ENCODE data around the gene SYDE2.

The SYDE2 gene

GRCh38 chr1:85134583-85135391 is 66.0 kb downstream of the SYDE2 start:
- Mint-ChIP-seq H3K4me3 (no peak overlapping the region), H3K9me3 (no peaks in the 10 kb centered on the region)

DNA sequence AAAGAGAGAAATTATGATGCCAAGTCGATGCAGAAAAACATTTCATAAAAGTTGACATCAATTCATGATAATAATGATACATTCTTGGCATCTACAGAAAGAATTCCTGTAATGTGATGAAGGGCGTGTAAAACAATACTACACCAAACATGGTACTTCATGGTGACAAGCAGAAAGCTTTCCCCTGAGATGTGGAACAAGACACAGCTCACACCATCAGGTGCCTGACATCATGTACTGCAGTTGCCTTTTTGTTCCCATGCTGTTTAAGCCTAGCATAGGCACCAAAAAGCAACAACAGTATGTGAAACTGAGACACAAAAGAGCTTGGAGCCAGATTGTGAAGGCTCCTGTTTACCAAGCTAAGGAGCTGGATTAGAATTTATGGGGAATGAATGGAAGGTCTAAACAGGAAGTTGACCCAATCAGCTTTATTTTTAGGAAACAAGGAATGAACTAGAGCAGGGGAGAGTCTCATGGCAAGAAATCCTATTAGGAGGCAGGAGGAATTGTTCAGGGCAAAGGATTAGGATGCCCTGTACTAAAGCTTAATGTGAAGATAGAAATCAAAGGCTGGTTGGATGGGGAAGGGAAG is 67.2 kb downstream of the SYDE2 start:
- H3K4me1 Mint-ChIP-seq, result no peaks in the 10 kb centered on the region
- no peak overlapping the region for H3K4me3 Mint-ChIP-seq
- no peak for DNase-seq
- no peaks in the 10 kb centered on the region for H3K9me3 Mint-ChIP-seq
- no peaks in the 10 kb centered on the region for H3K36me3 Mint-ChIP-seq (ENCODE audit: low read depth)
- peaks cover 2% of the 10 kb centered on the region for H3K27me3 Mint-ChIP-seq
- ATAC-seq, result no peak
- H3K27ac Mint-ChIP-seq, result no peak overlapping the region

More at GRCh38 chr1:85134583-85135391, 66.0 kb downstream of the SYDE2 start:
- no peak overlapping the region for H3K27ac Mint-ChIP-seq
- no peak for DNase-seq
- ATAC-seq, result no peak
- H3K27me3 Mint-ChIP-seq, result peaks cover 2% of the 10 kb centered on the region
- no peaks in the 10 kb centered on the region for H3K36me3 Mint-ChIP-seq (ENCODE audit: low read depth)
- H3K4me1 Mint-ChIP-seq, result no peaks in the 10 kb centered on the region

DNA sequence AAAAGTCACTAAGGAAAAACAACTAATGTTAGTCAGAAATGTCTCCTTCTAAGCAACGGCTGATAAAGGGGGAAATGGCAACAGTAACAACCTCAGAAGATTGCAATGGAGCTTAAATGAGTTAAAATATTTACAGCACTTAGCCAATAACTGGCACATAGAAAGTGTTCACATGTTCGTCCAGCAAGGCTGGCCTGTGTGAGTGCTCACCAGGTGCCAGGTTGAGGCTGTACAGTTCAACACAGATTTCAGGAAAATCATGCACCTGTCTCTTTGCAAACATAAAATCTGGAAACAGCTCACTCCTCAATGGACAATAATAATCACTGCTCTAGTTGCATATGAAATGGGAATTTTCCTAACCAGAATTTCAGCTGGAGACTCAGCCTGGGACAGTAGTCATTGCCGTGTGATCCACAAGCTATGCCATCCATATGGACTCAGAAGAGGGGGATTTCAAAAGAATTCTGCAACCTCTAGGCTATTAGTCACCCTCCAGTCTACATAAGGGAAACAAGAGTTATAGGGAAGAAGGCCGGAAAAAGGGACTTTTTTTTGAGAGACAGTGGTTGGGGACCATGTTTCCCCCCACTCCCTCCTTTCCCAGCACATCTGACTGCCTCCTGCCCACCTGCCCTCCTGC is 68.6 kb downstream of the SYDE2 start:
- ATAC-seq (no peak), DNase-seq (no peak)
- H3K36me3 Mint-ChIP-seq (ENCODE audit: low read depth), result no peaks in the 10 kb centered on the region
- no peak overlapping the region for H3K27ac Mint-ChIP-seq
- no peak overlapping the region for H3K4me3 Mint-ChIP-seq
- peaks cover 5% of the 10 kb centered on the region for H3K27me3 Mint-ChIP-seq
- no peaks in the 10 kb centered on the region for H3K9me3 Mint-ChIP-seq
- H3K4me1 Mint-ChIP-seq, result no peaks in the 10 kb centered on the region

- Mint-ChIP-seq H3K4me3 (no peak overlapping the region), H3K27ac (no peak overlapping the region), H3K27me3 (peaks cover 5% of the 10 kb centered on the region), H3K4me1 (no peaks in the 10 kb centered on the region), H3K9me3 (no peaks in the 10 kb centered on the region), H3K36me3 (ENCODE audit: low read depth) (no peaks in the 10 kb centered on the region)
- DNase-seq, result no peak
- peak; percentile 28 for ATAC-seq
These were observed 72.5 kb downstream of the SYDE2 start for GRCh38 chr1:85128316-85128715.

DNA sequence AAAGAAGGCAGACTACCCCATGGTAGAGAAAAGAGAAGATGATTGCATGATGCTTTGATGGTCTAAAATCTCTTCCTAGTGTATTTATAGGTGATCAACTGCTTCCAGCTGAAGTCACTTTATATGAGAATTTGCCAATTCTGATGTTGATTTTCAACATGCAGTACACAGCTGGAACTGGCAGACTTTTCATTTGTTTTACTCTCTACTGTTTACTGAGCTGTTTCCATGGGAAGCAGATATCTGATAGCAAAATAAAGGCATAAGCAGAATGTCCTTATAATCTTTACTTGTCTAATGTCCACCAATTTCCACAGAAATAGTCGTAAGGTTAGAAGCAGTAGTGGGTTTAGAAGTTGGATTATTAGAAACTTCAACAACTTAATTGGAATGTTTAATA is 74.9 kb downstream of the SYDE2 start:
- Mint-ChIP-seq H3K4me1 (no peaks in the 10 kb centered on the region), H3K9me3 (no peaks in the 10 kb centered on the region), H3K27me3 (peaks cover 4% of the 10 kb centered on the region), H3K27ac (no peak overlapping the region), H3K4me3 (no peak overlapping the region), H3K36me3 (ENCODE audit: low read depth) (no peaks in the 10 kb centered on the region)
- DNase-seq (no peak), ATAC-seq (no peak)

GRCh38 chr1:85124091-85124490 is 76.7 kb downstream of the SYDE2 start:
- DNase-seq (no peak), ATAC-seq (no peak)
- H3K4me1 Mint-ChIP-seq, result no peaks in the 10 kb centered on the region
- H3K36me3 Mint-ChIP-seq (ENCODE audit: low read depth), result no peaks in the 10 kb centered on the region
- no peak overlapping the region for H3K4me3 Mint-ChIP-seq
- H3K27me3 Mint-ChIP-seq, result peaks cover 3% of the 10 kb centered on the region
- H3K9me3 Mint-ChIP-seq, result no peaks in the 10 kb centered on the region
- no peak overlapping the region for H3K27ac Mint-ChIP-seq

DNA sequence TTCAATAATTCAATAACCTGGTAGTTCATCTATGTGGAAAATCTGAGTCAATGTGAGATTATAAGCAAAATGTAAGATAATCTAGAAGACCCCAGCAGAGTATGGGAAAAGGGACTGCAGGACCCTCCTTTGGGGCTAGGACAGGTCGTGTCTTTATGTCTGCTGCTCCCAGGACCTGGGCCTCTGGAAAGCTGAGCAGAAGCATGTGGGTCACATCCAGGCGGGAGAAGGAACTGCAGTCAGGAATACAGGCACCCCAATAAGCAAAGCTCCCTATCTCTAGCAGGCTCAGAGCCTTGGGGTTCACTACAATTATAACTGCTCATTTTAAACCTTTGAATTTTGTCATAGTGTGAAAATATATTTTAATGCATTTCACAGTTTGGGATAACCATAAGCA is 78.6 kb downstream of the SYDE2 start:
- H3K9me3 Mint-ChIP-seq, result no peaks in the 10 kb centered on the region
- no peaks in the 10 kb centered on the region for H3K36me3 Mint-ChIP-seq (ENCODE audit: low read depth)
- DNase-seq (no peak), ATAC-seq (no peak)
- no peak overlapping the region for H3K4me3 Mint-ChIP-seq
- no peaks in the 10 kb centered on the region for H3K4me1 Mint-ChIP-seq
- no peak overlapping the region for H3K27ac Mint-ChIP-seq
- H3K27me3 Mint-ChIP-seq, result no peaks in the 10 kb centered on the region

DNA sequence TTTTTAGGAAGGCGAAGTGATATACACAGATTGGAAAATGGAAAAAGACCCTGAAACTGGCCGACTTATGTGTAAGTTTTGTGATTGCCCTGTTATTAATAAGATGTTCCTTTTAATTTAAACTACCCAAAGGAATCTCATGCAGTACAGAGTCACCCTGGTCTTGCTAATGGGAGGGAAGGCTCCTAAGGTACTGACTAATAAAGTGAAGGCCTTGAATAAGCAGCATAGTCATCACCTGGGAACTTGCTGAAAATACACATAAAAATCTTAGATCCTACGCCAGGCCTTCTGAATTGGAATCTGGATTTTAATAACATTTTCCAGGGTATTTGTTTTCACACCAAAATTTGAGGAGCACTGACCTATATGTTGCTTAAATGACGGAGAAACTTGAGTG is 79.1 kb downstream of the SYDE2 start:
- no peak for DNase-seq
- H3K27ac Mint-ChIP-seq, result no peak overlapping the region
- ATAC-seq, result no peak
- no peaks in the 10 kb centered on the region for H3K4me1 Mint-ChIP-seq
- H3K9me3 Mint-ChIP-seq, result no peaks in the 10 kb centered on the region
- no peak overlapping the region for H3K4me3 Mint-ChIP-seq
- H3K27me3 Mint-ChIP-seq, result no peaks in the 10 kb centered on the region
- no peaks in the 10 kb centered on the region for H3K36me3 Mint-ChIP-seq (ENCODE audit: low read depth)

- H3K27ac Mint-ChIP-seq, result no peak overlapping the region
These were observed 82.1 kb downstream of the SYDE2 start for GRCh38 chr1:85118751-85119150.

GRCh38 chr1:85116856-85117255 is 84.0 kb downstream of the SYDE2 start:
- Mint-ChIP-seq H3K27me3 (peaks cover 6% of the 10 kb centered on the region), H3K27ac (no peak overlapping the region), H3K9me3 (no peaks in the 10 kb centered on the region), H3K36me3 (ENCODE audit: low read depth) (no peaks in the 10 kb centered on the region), H3K4me1 (no peaks in the 10 kb centered on the region), H3K4me3 (no peak overlapping the region)
- ATAC-seq, result no peak
- DNase-seq, result no peak

More at GRCh38 chr1:85118751-85119150, 82.1 kb downstream of the SYDE2 start:
- no peak for ATAC-seq
- H3K4me3 Mint-ChIP-seq, result no peak overlapping the region
- no peak for DNase-seq
- peaks cover 6% of the 10 kb centered on the region for H3K27me3 Mint-ChIP-seq
- no peaks in the 10 kb centered on the region for H3K4me1 Mint-ChIP-seq
- no peaks in the 10 kb centered on the region for H3K9me3 Mint-ChIP-seq
- no peaks in the 10 kb centered on the region for H3K36me3 Mint-ChIP-seq (ENCODE audit: low read depth)

DNA sequence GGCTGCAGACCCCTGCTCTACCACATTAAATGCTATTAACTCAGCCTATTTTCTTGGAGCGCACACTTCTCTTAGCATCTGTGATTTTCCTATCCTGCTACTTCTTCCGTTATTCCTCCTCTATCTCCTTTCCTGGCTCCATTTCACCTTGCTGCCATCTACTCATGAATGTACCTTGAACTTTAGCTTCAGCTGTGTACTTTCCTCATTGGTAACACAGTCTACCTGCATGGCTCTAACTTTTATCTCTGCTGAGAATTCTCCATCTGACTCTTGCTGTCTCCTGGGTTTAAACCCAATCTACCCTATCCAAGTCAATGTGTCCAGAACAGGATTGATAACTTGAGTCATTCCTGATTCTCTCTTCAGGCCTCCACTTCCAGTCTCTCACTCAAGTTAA is 84.9 kb downstream of the SYDE2 start:
- H3K4me3 Mint-ChIP-seq, result no peak overlapping the region
- ATAC-seq, result no peak
- no peaks in the 10 kb centered on the region for H3K36me3 Mint-ChIP-seq (ENCODE audit: low read depth)
- no peak for DNase-seq
- no peaks in the 10 kb centered on the region for H3K4me1 Mint-ChIP-seq
- H3K27ac Mint-ChIP-seq, result no peak overlapping the region
- peaks cover 6% of the 10 kb centered on the region for H3K27me3 Mint-ChIP-seq
- H3K9me3 Mint-ChIP-seq, result no peaks in the 10 kb centered on the region

DNA sequence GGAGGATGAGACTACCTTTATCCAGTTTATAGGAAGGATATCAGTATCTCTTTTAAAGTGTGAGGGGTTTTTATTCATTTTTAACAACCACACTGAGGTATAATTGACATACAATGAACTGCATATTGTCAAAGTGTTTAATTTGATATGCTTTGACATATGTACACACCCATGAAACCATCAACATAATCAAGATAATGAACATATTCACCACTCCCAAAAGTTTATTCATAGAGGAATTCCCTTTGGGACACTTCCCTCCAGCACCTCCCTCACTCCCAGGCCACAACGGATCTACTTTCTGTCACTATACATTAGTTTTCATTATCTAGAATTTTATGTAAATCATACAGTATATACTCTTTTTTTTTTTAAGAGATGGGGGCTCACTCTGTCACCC is 89.1 kb downstream of the SYDE2 start:
- Mint-ChIP-seq H3K9me3 (no peaks in the 10 kb centered on the region), H3K4me1 (no peaks in the 10 kb centered on the region), H3K36me3 (ENCODE audit: low read depth) (no peaks in the 10 kb centered on the region), H3K27me3 (peaks cover 6% of the 10 kb centered on the region), H3K27ac (no peak overlapping the region), H3K4me3 (no peak overlapping the region)
- ATAC-seq (no peak), DNase-seq (no peak)

DNA sequence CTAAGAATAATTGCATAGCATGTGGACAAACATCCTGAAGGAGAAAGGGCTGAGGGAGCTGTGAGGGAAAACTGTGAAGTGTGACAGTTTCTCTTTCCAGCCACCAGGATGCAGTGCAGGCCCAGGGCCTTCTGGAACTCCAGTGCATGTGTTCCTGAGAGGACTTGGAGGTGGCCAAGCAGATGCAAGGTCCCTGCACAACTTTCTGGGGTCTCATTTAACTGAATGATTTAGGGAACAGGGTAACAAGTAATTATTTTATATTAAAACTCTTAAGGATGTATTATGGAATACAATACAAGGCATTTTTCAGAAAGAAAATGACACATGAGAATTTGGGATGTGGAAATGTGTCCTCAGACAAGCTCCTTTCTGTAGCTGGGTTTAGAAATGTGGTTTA is 91.3 kb downstream of the SYDE2 start:
- peak; percentile 17 for DNase-seq
- Mint-ChIP-seq H3K36me3 (ENCODE audit: low read depth) (no peaks in the 10 kb centered on the region), H3K27ac (no peak overlapping the region), H3K9me3 (no peaks in the 10 kb centered on the region), H3K27me3 (no peaks in the 10 kb centered on the region), H3K4me3 (no peak overlapping the region), H3K4me1 (no peaks in the 10 kb centered on the region)
- peak; percentile 83 for ATAC-seq

Measured in activated naive CD8-positive, alpha-beta T cell treated with anti-CD3 and anti-CD28 coated beads, Interleukin-2, amount 50 U/mL, for 24 hours (primary cell).